SK-MEL-5 (cell line): ENCODE measurements around the gene FOCAD. TPM values are rescaled to one million over a fixed set of nuclear protein-coding genes. Genes with fewer than 3 reads are reported as not detected.
A peak's percentile ranks its signal among the peaks of the same experiment; 100 is the strongest.

Source experiments
- DNase-seq: peaks from one replicate; pipeline ENCODE4 v3.0.0-alpha.2; 2016; ENCODE audit warnings: low read depth, low spot score
- in situ Hi-C: cut with HindIII; loops from 2 replicates; pipeline ENCODE4 v1.10.0; 2016; ENCODE audit warnings: low sequenced_read_pairs, high pct_unique_total_duplicates, low pct_unique_long_range_greater_than_20kb
- total RNA-seq: library from RNA; depleted of rRNA; stranded (reverse); fragments of >200 nt; shearing (Covaris generic); gene quantifications from 2 replicates; pipeline ENCODE4 v1.2.3, GENCODE V29; 2014

Gene FOCAD
- total RNA-seq, 1 experiment from 2014 or later: 37.3 TPM

GRCh38 chr9:20714442-20715415 lies 30.7 kb downstream of the FOCAD start:
- DNase-seq: no peak
- in situ Hi-C loops: no loop called here

- in situ Hi-C loops: no loop called here
- no peak for DNase-seq
Measured at GRCh38 chr9:20722221-20722620, 38.2 kb downstream of the FOCAD start.

GRCh38 chr9:20725675-20726074 lies 41.6 kb downstream of the FOCAD start:
- in situ Hi-C loops: no loop called here
- DNase-seq: no peak

DNA sequence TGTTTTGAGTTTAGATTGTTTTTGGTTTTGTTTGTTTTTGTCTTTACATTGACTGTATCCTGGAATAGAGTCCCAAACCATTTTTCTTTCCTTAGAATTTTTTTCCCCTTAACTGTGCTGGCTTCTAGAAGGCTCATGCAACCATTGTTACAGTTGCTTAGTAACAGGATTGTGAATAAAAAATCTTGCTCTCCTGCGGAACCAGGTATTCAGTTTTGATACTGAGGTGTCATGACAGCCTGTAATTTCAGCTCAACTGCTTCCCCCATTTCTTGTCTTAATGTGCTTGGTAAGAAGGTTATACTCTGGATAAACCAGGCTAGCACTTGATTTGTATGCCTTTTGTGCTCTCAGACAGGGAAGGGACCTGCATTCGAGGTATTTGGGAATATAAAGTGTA lies 42.1 kb downstream of the FOCAD start:
- in situ Hi-C loops: no loop called here
- no peak for DNase-seq

- DNase-seq: no peak
- in situ Hi-C loops: no loop called here
Measured at GRCh38 chr9:20728493-20729220, 44.6 kb downstream of the FOCAD start.

DNA sequence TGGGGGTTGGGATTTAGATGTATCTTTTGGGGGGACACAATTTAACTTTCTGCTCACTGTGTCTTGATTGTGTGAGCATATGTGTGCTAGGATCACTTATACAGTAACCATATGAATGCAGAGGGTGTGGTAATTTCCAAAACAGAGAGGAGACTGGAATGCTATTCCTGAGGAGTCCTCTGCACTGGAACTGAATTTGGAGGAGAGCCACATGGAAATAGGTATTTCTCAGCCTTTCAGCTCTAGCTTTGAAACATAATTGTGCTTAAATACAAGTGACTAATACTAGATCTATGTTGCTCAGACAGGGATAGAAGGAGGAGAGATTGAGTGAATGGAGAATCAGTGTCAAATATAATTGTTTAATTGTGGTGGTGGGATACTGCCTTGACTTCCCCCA lies 45.5 kb downstream of the FOCAD start:
- no peak for DNase-seq
- in situ Hi-C loops: no loop called here

GRCh38 chr9:20732118-20732517 lies 48.1 kb downstream of the FOCAD start:
- no peak for DNase-seq
- in situ Hi-C loops: no loop called here

DNA sequence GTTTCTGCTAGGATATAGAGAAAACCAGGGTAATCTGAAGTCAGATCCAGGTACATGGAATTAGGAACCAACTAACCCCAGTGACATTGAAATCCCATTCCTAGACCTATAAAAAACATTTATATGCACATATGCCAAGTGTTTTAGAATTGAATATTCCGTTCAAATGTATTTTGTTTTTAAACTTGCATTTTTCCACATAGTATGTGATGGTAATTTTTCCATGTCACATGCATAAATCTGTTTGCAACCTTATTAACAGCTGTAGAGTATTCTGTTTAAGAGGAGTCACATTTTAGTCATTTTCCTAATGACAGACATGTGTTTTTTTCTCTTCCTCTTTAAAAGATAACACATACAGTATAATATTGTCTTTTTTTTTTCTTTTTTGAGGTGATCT lies 50.2 kb downstream of the FOCAD start:
- in situ Hi-C loops: no loop called here
- DNase-seq: no peak

- in situ Hi-C loops: no loop called here
Measured at GRCh38 chr9:20740304-20740703, 56.2 kb downstream of the FOCAD start.

DNA sequence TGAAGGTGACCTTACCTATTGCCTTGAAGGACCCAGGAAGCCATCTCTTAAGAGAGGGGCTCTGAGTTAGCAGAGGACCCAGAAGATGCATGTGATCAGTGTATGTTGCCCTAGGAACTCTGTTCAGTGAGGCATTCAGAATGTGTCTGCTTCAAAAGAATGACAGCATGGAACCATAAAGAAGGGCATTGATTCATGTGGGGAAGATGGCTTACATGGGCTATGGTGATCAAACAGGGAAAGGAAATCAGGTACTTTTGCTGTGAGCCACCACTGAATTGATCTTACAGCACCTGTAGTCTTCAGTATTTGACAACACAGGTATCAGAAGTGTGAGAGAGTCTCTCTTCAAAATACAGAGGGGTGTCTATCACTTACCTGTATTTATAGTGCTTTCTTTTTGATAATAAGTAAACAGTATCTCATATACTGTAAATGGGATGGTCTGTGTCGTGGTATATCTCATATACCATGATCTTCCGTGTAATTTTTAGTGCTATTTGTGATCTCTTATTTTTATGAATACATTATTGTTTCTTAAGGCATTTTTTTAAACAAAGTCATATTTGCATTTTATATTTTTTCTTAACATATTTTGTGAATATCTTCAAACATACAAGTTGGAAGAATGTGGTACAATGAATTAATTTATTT lies 57.0 kb downstream of the FOCAD start:
- DNase-seq: no peak
- in situ Hi-C loops: no loop called here

More at GRCh38 chr9:20740304-20740703, 56.2 kb downstream of the FOCAD start:
- DNase-seq: no peak

DNA sequence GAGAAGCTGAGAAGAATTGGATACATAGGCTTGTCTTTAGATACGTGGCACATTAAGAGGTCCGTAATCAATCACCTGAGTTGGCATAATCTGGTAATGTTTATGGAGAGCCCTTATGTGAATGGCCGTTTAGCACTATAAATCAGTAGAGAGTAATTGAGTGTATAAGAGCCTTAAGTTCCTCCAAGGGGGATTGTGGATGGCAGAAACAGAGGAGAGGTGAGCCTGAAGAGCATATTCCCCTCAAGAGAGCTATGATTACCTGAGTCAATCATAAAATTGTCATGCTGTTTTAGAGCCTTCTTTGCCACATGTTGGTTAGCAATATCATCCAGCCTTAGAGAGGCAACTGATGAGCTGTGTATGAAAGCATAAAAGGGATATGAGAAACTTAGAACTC lies 58.8 kb downstream of the FOCAD start:
- in situ Hi-C loops: no loop called here

DNA sequence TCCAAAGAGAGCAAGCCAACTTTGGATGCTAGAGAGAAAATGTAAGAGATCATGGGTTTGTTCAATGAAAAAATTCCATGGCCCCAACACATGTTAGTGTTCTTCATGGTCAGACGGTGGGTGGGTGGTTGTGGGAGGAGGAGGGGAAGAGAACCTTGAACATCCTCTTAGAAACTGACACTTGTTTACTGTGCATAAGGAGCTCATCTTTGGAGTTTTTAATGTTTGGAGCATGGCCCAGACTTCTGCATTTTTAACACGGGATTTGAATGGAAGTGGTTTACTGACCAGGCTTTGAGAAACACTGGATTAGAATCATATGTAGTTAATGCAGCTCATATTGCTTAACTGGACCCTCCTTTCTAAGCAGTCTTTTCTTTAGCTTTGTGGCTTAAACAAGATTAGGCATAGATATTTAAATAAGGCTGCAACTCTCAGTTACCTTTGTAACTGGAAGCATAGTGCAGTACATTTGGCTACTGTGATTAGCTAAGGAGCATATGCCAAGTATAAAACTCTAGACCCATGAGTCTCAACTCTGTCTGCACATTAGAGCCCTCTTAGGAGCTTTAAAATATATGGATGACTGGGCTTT lies 60.1 kb downstream of the FOCAD start:
- DNase-seq: no peak
- in situ Hi-C loops: no loop called here

More for the DNA sequence above, 58.8 kb downstream of the FOCAD start:
- DNase-seq: no peak

DNA sequence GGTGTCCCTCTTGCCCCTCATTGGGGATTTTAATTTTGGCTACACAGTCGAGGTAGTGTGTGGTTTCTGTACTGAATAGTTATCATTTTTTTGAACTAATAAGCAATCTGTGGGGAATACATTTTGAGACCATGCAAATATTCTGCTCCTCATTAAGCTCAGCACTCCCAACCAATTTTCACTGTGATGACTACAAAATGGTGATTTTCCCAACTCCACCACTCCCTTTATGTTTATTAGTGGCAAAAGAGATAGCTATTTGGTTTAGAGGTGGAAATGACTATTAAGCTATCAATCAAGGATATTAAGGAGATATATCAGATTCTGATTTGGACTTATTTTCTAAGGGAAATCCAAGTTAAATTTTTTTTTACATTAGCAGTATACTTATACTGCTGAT lies 62.9 kb downstream of the FOCAD start:
- DNase-seq: no peak
- in situ Hi-C loops: no loop called here

GRCh38 chr9:20749496-20750198 lies 65.6 kb downstream of the FOCAD start:
- no peak for DNase-seq
- in situ Hi-C loops: no loop called here

DNA sequence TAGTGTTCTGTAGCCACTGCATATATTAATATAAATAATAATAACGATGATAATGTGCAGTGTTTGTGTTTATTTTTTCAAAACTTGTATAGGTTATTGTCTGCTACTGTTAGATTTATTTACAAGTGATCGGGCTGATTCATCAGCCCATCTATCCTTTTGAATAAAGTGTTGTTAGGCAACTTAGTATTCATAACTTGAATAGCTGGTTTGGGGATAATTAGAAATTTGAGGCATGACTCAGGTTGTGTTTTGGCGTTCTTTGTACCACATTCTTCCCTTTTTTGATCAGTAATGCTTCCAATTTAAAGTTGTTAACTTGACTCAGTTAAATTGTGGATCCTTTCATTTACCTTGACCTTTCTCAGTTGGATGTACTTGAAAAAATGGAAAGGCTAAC lies 69.7 kb downstream of the FOCAD start:
- no peak for DNase-seq
- in situ Hi-C loops: no loop called here

DNA sequence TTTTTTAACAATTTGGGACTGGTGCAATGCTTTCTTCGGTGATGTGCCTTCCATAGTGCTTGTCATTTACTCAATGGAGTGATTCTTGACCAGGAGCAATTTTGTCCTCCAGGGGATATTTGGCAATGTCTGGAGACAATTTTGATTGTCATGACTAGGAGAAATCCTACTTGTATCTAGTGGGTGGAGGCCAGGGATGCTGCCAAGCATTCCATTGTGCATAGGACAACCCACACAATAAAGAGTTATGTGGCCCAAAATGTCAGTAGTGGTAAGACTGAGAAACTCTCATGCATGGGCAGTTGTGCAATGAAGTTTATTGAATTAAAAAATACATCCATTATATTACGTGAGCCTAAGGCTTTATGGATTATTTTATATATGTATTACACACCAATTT lies 70.5 kb downstream of the FOCAD start:
- in situ Hi-C loops: no loop called here
- DNase-seq: peak; percentile 16

DNA sequence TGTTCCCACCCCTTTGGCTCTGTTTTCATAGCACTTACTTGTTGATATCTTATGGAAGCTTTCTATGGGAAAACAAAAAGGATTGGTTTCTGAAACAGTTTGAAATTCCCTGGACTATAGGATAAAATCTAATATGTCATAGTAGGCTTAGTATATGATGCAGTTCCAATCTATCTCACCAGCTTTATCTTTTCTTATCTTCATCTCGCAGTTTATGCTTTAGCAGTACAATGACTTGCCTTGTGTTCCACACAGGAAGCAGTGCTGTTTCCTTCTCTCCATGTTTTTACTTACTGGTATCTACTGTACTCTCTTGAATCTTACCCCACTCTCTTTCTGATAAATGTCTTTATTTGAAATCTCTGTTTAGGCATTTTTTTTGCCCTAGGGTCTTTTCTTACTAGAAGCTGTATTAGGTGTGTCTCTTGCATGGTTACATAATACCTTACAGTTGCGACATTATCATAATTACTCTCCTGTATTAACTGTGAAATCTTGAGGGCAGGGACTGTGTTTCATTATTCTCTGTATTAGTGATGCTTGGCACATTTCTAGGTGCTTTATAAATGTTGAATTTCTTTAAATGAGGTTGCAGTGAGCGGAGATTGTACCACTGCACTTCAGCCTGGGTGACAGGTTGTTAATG lies 76.3 kb downstream of the FOCAD start:
- in situ Hi-C loops: no loop called here
- DNase-seq: peak; percentile 28
